Measurements from ENCODE around the gene C2CD5.

- TF ChIP-seq CTCF (IDR thresholded peaks at IDR 0.05; ENCODE audit: low read length), result no peak
- TF ChIP-seq EZH2 (optimal IDR thresholded peaks at IDR 0.05; ENCODE audit: low read depth, low read length), result no peak
Observed at GRCh38 chr12:22409377-22410164, 134.8 kb downstream of the C2CD5 start.
